GM12873 (cell line): ENCODE measurements around the gene HARBI1.

Experiments used
- CTCF ChIP-seq: IDR thresholded peaks from 2 replicates; pipeline ENCODE4 v1.5.1; 2012; ENCODE audit warnings: low read depth, mild to moderate bottlenecking, moderate library complexity, low read length, control low read depth; ENCODE audit not compliant: insufficient read depth; ENCODE audit errors: missing control alignments

The HARBI1 gene

GRCh38 chr11:46643531-46643930 lies 26.5 kb upstream of the HARBI1 start:
- no peak for TF ChIP-seq CTCF

GRCh38 chr11:46642627-46643335 lies 25.8 kb upstream of the HARBI1 start:
- no peak for TF ChIP-seq CTCF

- TF ChIP-seq CTCF, result no peak
These were observed 24.6 kb upstream of the HARBI1 start for GRCh38 chr11:46641639-46642038.

- no peak for TF ChIP-seq CTCF
These were observed 23.2 kb upstream of the HARBI1 start for GRCh38 chr11:46640036-46640788.

DNA sequence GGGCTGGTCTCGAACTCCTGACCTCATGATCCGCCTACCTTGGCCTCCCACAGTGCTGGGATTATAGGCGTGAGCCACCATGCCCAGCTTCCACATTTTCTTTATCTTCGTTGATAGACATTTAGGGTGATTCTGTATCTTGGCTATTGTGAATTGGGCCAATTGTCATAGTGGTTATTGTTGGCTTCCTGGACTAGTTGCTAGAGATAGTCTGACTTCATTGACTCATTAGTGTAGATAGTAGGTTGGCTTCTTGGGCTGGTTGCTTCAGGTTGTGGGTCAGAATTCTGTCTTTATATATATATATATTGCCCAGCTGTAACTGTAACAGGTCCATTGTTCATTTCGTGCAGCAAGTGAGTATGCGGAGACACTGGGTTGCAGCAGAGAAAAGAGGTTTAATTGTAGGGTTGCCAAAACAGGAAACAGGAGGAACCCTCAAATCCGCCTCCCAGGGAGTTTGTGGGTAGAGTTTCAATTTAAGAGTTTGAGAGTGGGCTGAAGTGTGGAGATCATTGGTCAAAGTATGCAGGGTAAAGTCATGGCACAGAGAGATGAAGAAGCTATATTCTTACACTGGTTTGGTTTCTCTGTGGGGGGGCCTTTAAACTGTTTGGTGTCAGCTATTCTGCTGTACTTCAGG lies 22.3 kb upstream of the HARBI1 start:
- no peak for TF ChIP-seq CTCF

DNA sequence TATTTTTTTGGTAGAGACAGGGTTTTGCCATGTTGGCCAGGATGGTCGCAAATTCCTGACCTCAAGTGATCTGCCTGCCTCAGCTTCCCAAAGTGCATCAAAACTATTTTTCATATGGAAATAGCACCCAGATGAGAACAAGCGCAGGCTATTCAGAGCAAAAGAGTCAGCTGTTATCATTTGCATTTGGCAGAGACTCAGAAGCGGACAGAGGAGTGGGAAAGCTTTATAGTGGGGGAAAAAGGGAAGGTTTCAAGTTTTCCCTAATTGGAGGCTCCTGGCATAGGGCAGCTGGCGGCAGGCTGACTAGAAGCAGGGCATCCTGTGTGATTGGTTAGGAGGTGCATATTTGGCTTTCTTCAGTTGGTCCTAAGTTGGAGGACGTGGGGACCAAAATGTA lies 20.5 kb upstream of the HARBI1 start:
- TF ChIP-seq CTCF, result no peak

DNA sequence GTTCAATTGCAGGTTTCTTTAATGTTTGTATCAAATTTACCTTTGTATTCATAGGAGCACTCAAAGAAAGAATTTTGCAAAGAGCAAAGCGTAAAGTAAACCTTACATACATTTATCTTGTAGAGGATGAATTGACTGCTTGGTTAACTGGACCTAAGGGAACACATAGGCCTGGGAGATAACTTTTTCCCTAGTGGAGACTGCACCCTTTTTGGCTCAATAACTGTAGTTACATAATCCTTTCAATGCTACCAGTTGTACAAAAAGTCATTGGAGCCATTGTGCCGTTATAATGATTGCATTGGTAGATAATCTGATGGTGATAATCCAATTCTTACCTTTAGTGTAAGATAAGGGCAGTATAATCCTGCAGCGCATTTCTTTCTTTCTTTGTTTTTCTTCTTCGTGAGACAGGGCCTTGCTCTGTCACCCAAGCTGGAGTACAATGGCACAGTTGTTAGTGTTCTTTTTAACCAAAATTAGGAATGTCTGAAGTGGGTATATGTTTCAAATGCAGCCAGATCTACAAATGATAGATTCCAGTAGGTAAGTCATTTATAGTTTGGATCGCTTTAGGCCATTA lies 18.6 kb upstream of the HARBI1 start:
- TF ChIP-seq CTCF, result no peak
